A549 (cell line): ENCODE data around the gene VPS13D. TPM values are rescaled to one million over a fixed set of nuclear protein-coding genes. Genes with fewer than 3 reads are reported as not detected.

ENCODE experiments used
- ATAC-seq, 2 experiments: fragments of 200-7000 bp in 1 of 2; fragments of >200 bp in 1 of 2; cut with Nextera tagmentation in 1 of 2; cut with Tn5 transposase in 1 of 2; 3 replicates each; pipeline versions ENCODE4 v1.8.0 to v1.9.1; 2018 to 2020; ENCODE audit warnings: mild to moderate bottlenecking in 1 of 2, moderate library complexity in 1 of 2
- CTCF ChIA-PET: fragments of 300-600 bp; sonication (Branson Sonifier 250); formaldehyde crosslinking; extraction: SDS; loops from one replicate; lab custom pipeline; 2021; ENCODE audit warnings: antibody characterized with exemption, inconsistent platforms; lab: Yijun Ruan, JAX
- POLR2A ChIA-PET: fragments of 350-600 bp; formaldehyde crosslinking; extraction: SDS; loops from one replicate; lab custom pipeline; 2021; ENCODE audit warnings: antibody characterized with exemption, inconsistent platforms; lab: Yijun Ruan, JAX
- DNase-seq, 2 experiments: peaks; one replicate each; pipeline versions ENCODE4 v3.0.0 to v3.0.0-alpha.2; 2011 to 2016; ENCODE audit warnings: low read depth in 1 of 2, low spot score in 1 of 2
- FAIRE-seq: peaks from 2 replicates; lab custom pipeline; 2011; peaks lifted over from hg19 to GRCh38; lab: Jason Lieb, UNC
- H3K27ac ChIP-seq, 2 experiments: fragments of >200 bp; sonication (Bioruptor Twin); formaldehyde crosslinking; 3 replicates each; pipeline ENCODE4 v1.5.1; 2016 to 2017
- H3K4me1 ChIP-seq: fragments of >200 bp; sonication (Bioruptor Twin); formaldehyde crosslinking; 3 replicates; pipeline ENCODE4 v1.6.1; 2016
- H3K4me2 ChIP-seq: fragments of >200 bp; sonication (Bioruptor Twin); formaldehyde crosslinking; 3 replicates; pipeline ENCODE4 v1.6.1; 2016
- H3K4me3 ChIP-seq: fragments of >200 bp; sonication (Bioruptor Twin); formaldehyde crosslinking; 3 replicates; pipeline ENCODE4 v1.5.1; 2016
- H3K9me3 ChIP-seq: fragments of >200 bp; sonication (Bioruptor Twin); formaldehyde crosslinking; 3 replicates; pipeline ENCODE4 v1.6.1; 2016
- BHLHE40 ChIP-seq: IDR thresholded peaks from 2 replicates; pipeline ENCODE4 v1.6.1; 2012; ENCODE audit warnings: low read depth, low read length, inconsistent platforms
- CBX2 ChIP-seq: fragments of 200-600 bp; sonication (generic); IDR thresholded peaks from 2 replicates; pipeline ENCODE4 v1.6.1; 2016; ENCODE audit warnings: low read depth, mild to moderate bottlenecking, borderline replicate concordance
- CEBPB ChIP-seq, 2 experiments: fragments of >200 bp in 1 of 2; sonication (Bioruptor Twin) in 1 of 2; formaldehyde crosslinking in 1 of 2; IDR thresholded peaks; 2 replicates each; pipeline ENCODE4 v1.6.1; 2012 to 2016
- CHD4 ChIP-seq: fragments of 200-600 bp; sonication (generic); IDR thresholded peaks from 2 replicates; pipeline ENCODE4 v1.6.1; 2016; ENCODE audit warnings: antibody characterized with exemption, mild to moderate bottlenecking, borderline replicate concordance
- EP300 ChIP-seq, 2 experiments: fragments of >200 bp; sonication (Bioruptor Twin); formaldehyde crosslinking; IDR thresholded peaks; 2 replicates in 1 of 2; 3 replicates in 1 of 2; pipeline ENCODE4 v1.6.1; 2016 to 2017
- FOXS1 ChIP-seq: fragments of 250-450 bp; sonication (Bioruptor Pico); IDR thresholded peaks from 2 replicates; pipeline ENCODE4 v1.5.0; 2020; ENCODE audit warnings: mild to moderate bottlenecking, moderate library complexity
- HOXA7 ChIP-seq: fragments of 250-450 bp; sonication (Bioruptor Pico); IDR thresholded peaks from 2 replicates; pipeline ENCODE4 v1.5.0; 2020; ENCODE audit warnings: mild to moderate bottlenecking, moderate library complexity
- HOXB13 ChIP-seq: fragments of 250-450 bp; sonication (Bioruptor Pico); IDR thresholded peaks from 2 replicates; pipeline ENCODE4 v1.5.0; 2020; ENCODE audit warnings: low read depth, mild to moderate bottlenecking, moderate library complexity
- JUNB ChIP-seq: fragments of >200 bp; sonication (Bioruptor Twin); formaldehyde crosslinking; IDR thresholded peaks from 2 replicates; pipeline ENCODE4 v1.6.1; 2016
- KDM1A ChIP-seq: fragments of 200-600 bp; sonication (generic); IDR thresholded peaks from 2 replicates; pipeline ENCODE4 v1.6.1; 2016; ENCODE audit warnings: low read depth, mild to moderate bottlenecking
- KDM5A ChIP-seq: fragments of 200-600 bp; sonication (generic); IDR thresholded peaks from 2 replicates; pipeline ENCODE4 v1.6.1; 2016; ENCODE audit warnings: antibody characterized with exemption, mild to moderate bottlenecking
- MAFK ChIP-seq: fragments of 450-650 bp; IDR thresholded peaks from 2 replicates; pipeline ENCODE4 v1.6.1; 2014; ENCODE audit not compliant: partially characterized antibody
- MAZ ChIP-seq: fragments of 150-350 bp; IDR thresholded peaks from 2 replicates; pipeline ENCODE4 v1.6.1; 2014; ENCODE audit warnings: antibody characterized with exemption, low read depth, low read length, borderline replicate concordance
- NPAS2 ChIP-seq: fragments of 250-450 bp; sonication (Bioruptor Pico); IDR thresholded peaks from 2 replicates; pipeline ENCODE4 v1.8.0; 2022; ENCODE audit warnings: mild to moderate bottlenecking, moderate library complexity, borderline replicate concordance
- NR3C1 ChIP-seq: fragments of >200 bp; sonication (Bioruptor Twin); formaldehyde crosslinking; IDR thresholded peaks from 3 replicates; pipeline ENCODE4 v1.6.1; 2017
- RAD21 ChIP-seq, 2 experiments: fragments of >200 bp in 1 of 2; sonication (Bioruptor Twin) in 1 of 2; formaldehyde crosslinking in 1 of 2; IDR thresholded peaks in 1 of 2; conservative IDR thresholded peaks in 1 of 2; 2 replicates in 1 of 2; 3 replicates in 1 of 2; pipeline ENCODE4 v1.6.1; 2012 to 2018; ENCODE audit warnings: inconsistent platforms in 1 of 2
- RARB ChIP-seq: fragments of 250-450 bp; sonication (Bioruptor Pico); IDR thresholded peaks from 2 replicates; pipeline ENCODE4 v1.8.0; 2021; ENCODE audit warnings: mild to moderate bottlenecking, moderate library complexity
- RNF2 ChIP-seq: fragments of 200-600 bp; sonication (generic); IDR thresholded peaks from 2 replicates; pipeline ENCODE4 v1.6.1; 2016; ENCODE audit warnings: low read depth, mild to moderate bottlenecking, antibody characterized with exemption, moderate library complexity, borderline replicate concordance
- SMC3 ChIP-seq: fragments of >200 bp; sonication (Bioruptor Twin); formaldehyde crosslinking; IDR thresholded peaks from 3 replicates; pipeline ENCODE4 v1.6.1; 2018; ENCODE audit warnings: inconsistent platforms
- SREBF2 ChIP-seq: fragments of 450-650 bp; IDR thresholded peaks from 2 replicates; pipeline ENCODE4 v1.6.1; 2014; ENCODE audit warnings: mild to moderate bottlenecking, moderate library complexity
- TFCP2L1 ChIP-seq: fragments of 250-450 bp; sonication (Bioruptor Pico); IDR thresholded peaks from 2 replicates; pipeline ENCODE4 v1.5.0; 2021; ENCODE audit warnings: mild to moderate bottlenecking
- ZNF302 ChIP-seq: fragments of 250-450 bp; sonication (Bioruptor Pico); IDR thresholded peaks from 2 replicates; pipeline ENCODE4 v1.9.0; 2021; ENCODE audit warnings: inconsistent platforms, mild to moderate bottlenecking, moderate library complexity
- ZSCAN20 ChIP-seq: fragments of 250-450 bp; sonication (Bioruptor Pico); IDR thresholded peaks from 2 replicates; pipeline ENCODE4 v1.8.0; 2022; ENCODE audit warnings: mild to moderate bottlenecking, moderate library complexity
- WGBS: methylation state at CpG from one replicate; pipeline ENCODE4 v1.1.6; 2017; ENCODE audit errors: missing lambda C conversion rate; 5-methylcytosine and 5-hydroxymethylcytosine counted together
- polyA plus RNA-seq, 4 experiments: library from polyadenylated mRNA; depleted of rRNA in 3 of 4; stranded (reverse); fragments of >200 nt; fragmentation: RNase III in 1 of 4; extraction: RNeasy Plus Mini Kit Qiagen cat#74134 plus additional on column Dnase treatment in 1 of 4; gene quantifications; 2 replicates in 3 of 4; 3 replicates in 1 of 4; pipeline ENCODE4 v1.2.3, GENCODE V29; 2011 to 2017
- TF ChIP-seq, protein P1 (sequence below): IDR thresholded peaks from 2 replicates; pipeline ENCODE4 v1.6.1; 2012
- TF ChIP-seq, protein P2 (sequence below): IDR thresholded peaks from 2 replicates; pipeline ENCODE4 v1.6.1; 2012; ENCODE audit warnings: low read depth, borderline replicate concordance
- TF ChIP-seq, protein P3 (sequence below): fragments of 150-350 bp; IDR thresholded peaks from 2 replicates; pipeline ENCODE4 v1.6.1; 2014; ENCODE audit warnings: low read depth, mild to moderate bottlenecking, low read length
- TF ChIP-seq, protein P4 (sequence below): fragments of >200 bp; sonication (Bioruptor Twin); formaldehyde crosslinking; IDR thresholded peaks from 3 replicates; pipeline ENCODE4 v1.6.1; 2016
- TF ChIP-seq, protein P5 (sequence below): fragments of 200-600 bp; sonication (generic); IDR thresholded peaks from 2 replicates; pipeline ENCODE4 v1.6.1; 2016; ENCODE audit warnings: antibody characterized with exemption, mild to moderate bottlenecking, moderate library complexity
- TF ChIP-seq, protein P6 (sequence below): fragments of >200 bp; sonication (Bioruptor Twin); formaldehyde crosslinking; IDR thresholded peaks from 3 replicates; pipeline ENCODE4 v1.5.1; 2016

Gene VPS13D
- polyA plus RNA-seq, 2 of the 4 experiments (the other 2 are of a cell fraction) = 5.4 to 15.9 TPM

DNA sequence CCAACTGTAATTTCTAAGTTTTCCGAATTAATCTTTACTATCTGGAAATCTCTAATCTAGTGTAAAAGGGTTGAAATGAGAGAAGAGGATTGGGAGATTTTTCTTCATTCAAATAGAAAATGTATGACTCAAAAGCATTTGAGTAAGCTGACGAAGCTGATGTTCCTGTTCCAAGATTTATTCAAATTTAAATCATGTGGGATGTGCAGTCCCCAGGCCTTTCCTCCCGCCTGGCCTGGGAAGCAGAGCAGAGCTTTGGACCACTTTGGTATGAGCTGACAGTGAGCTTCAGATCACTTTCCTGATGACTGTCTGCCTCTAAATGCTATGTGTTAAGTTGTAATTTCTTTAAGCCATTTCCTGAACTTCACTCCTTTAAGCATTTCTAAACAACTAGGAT lies 196.2 kb downstream of the VPS13D start:
- H3K27ac ChIP-seq = peak overlapping the region in 1 of 2 experiments; percentile 17; a peak in 1 of 6 replicates
- no peak for DNase-seq
- 90% methylated on average over 3 of the region's 3 CpGs for WGBS
- no peak overlapping the region for H3K4me3 ChIP-seq
- H3K4me1 ChIP-seq = peaks cover 25% of the 10 kb centered on the region
- ChIA-PET POLR2A (no interaction called here), CTCF (no interaction called here)
- FAIRE-seq = no peak
- no peak overlapping the region for H3K4me2 ChIP-seq
- TF ChIP-seq, protein P1, sequence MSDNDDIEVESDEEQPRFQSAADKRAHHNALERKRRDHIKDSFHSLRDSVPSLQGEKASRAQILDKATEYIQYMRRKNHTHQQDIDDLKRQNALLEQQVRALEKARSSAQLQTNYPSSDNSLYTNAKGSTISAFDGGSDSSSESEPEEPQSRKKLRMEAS = no peak
- TF ChIP-seq HOXA7 (CRISPR knock-in tag) (no peak), JUNB (no peak), CHD4 (no peak), SREBF2 (no peak), MAFK (no peak), NR3C1 (no peak), EP300 (IDR thresholded peaks at IDR 0.05) (no peak), RAD21 (conservative IDR thresholded peaks at IDR 0.05 in 1 of 2, IDR thresholded peaks at IDR 0.05 in 1 of 2) (no peak), ZNF302 (no peak), NPAS2 (no peak), CBX2 (no peak)
- TF ChIP-seq, protein P2, sequence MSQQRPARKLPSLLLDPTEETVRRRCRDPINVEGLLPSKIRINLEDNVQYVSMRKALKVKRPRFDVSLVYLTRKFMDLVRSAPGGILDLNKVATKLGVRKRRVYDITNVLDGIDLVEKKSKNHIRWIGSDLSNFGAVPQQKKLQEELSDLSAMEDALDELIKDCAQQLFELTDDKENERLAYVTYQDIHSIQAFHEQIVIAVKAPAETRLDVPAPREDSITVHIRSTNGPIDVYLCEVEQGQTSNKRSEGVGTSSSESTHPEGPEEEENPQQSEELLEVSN = no peak
- ATAC-seq = no peak
- H3K9me3 ChIP-seq = no peaks in the 10 kb centered on the region

DNA sequence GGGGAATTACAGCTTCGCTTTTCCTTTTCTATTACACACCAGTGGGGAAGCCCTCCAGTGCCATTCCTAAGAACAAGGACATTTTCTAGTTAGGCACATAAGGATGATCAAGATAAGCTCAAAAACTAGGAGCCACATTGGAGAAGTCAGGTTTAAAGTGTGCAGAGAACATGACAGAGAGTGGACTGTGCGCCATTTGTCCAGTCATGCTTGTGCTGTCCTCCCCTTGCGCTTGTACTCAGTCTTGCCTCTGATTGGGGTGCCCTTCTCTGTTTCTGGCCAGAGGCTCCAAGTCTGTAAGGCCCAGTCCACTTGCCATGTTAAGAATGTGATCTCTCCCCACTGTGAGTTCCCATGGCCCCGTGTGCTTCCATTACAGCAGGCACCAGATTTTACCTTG lies 198.5 kb downstream of the VPS13D start:
- peaks cover 28% of the 10 kb centered on the region for H3K4me1 ChIP-seq
- peak overlapping the region in 1 of 2 experiments; percentile 35; a peak in 3 of 6 replicates for H3K27ac ChIP-seq
- no peak overlapping the region for H3K4me2 ChIP-seq
- CTCF ChIA-PET = no interaction called here
- TF ChIP-seq, protein P3, sequence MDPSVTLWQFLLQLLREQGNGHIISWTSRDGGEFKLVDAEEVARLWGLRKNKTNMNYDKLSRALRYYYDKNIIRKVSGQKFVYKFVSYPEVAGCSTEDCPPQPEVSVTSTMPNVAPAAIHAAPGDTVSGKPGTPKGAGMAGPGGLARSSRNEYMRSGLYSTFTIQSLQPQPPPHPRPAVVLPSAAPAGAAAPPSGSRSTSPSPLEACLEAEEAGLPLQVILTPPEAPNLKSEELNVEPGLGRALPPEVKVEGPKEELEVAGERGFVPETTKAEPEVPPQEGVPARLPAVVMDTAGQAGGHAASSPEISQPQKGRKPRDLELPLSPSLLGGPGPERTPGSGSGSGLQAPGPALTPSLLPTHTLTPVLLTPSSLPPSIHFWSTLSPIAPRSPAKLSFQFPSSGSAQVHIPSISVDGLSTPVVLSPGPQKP = no peak
- TF ChIP-seq ZNF302 = no peak
- TF ChIP-seq CEBPB (IDR thresholded peaks at IDR 0.05) = no peak
- TF ChIP-seq ZSCAN20 (CRISPR knock-in tag) = no peak
- TF ChIP-seq MAFK = no peak
- TF ChIP-seq SMC3 = no peak
- TF ChIP-seq RNF2 = no peak
- TF ChIP-seq FOXS1 (CRISPR knock-in tag) = no peak
- TF ChIP-seq SREBF2 = no peak
- TF ChIP-seq HOXB13 (CRISPR knock-in tag) = no peak
- TF ChIP-seq, protein P4, sequence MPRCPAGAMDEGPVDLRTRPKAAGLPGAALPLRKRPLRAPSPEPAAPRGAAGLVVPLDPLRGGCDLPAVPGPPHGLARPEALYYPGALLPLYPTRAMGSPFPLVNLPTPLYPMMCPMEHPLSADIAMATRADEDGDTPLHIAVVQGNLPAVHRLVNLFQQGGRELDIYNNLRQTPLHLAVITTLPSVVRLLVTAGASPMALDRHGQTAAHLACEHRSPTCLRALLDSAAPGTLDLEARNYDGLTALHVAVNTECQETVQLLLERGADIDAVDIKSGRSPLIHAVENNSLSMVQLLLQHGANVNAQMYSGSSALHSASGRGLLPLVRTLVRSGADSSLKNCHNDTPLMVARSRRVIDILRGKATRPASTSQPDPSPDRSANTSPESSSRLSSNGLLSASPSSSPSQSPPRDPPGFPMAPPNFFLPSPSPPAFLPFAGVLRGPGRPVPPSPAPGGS = no peak
- no peak for TF ChIP-seq MAZ
- TF ChIP-seq BHLHE40 = no peak
- TF ChIP-seq, protein P5, sequence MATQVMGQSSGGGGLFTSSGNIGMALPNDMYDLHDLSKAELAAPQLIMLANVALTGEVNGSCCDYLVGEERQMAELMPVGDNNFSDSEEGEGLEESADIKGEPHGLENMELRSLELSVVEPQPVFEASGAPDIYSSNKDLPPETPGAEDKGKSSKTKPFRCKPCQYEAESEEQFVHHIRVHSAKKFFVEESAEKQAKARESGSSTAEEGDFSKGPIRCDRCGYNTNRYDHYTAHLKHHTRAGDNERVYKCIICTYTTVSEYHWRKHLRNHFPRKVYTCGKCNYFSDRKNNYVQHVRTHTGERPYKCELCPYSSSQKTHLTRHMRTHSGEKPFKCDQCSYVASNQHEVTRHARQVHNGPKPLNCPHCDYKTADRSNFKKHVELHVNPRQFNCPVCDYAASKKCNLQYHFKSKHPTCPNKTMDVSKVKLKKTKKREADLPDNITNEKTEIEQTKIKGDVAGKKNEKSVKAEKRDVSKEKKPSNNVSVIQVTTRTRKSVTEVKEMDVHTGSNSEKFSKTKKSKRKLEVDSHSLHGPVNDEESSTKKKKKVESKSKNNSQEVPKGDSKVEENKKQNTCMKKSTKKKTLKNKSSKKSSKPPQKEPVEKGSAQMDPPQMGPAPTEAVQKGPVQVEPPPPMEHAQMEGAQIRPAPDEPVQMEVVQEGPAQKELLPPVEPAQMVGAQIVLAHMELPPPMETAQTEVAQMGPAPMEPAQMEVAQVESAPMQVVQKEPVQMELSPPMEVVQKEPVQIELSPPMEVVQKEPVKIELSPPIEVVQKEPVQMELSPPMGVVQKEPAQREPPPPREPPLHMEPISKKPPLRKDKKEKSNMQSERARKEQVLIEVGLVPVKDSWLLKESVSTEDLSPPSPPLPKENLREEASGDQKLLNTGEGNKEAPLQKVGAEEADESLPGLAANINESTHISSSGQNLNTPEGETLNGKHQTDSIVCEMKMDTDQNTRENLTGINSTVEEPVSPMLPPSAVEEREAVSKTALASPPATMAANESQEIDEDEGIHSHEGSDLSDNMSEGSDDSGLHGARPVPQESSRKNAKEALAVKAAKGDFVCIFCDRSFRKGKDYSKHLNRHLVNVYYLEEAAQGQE = no peak
- no peak for TF ChIP-seq RARB (CRISPR knock-in tag)
- no peak for TF ChIP-seq KDM5A
- no peak for TF ChIP-seq KDM1A
- TF ChIP-seq, protein P6, sequence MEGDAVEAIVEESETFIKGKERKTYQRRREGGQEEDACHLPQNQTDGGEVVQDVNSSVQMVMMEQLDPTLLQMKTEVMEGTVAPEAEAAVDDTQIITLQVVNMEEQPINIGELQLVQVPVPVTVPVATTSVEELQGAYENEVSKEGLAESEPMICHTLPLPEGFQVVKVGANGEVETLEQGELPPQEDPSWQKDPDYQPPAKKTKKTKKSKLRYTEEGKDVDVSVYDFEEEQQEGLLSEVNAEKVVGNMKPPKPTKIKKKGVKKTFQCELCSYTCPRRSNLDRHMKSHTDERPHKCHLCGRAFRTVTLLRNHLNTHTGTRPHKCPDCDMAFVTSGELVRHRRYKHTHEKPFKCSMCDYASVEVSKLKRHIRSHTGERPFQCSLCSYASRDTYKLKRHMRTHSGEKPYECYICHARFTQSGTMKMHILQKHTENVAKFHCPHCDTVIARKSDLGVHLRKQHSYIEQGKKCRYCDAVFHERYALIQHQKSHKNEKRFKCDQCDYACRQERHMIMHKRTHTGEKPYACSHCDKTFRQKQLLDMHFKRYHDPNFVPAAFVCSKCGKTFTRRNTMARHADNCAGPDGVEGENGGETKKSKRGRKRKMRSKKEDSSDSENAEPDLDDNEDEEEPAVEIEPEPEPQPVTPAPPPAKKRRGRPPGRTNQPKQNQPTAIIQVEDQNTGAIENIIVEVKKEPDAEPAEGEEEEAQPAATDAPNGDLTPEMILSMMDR = no peak
- TF ChIP-seq NPAS2 = no peak
- TF ChIP-seq TFCP2L1 (CRISPR knock-in tag) = no peak
- 96% methylated on average over 4 of the region's 4 CpGs for WGBS
- H3K4me3 ChIP-seq = no peak overlapping the region
- ATAC-seq = no peak
- H3K9me3 ChIP-seq = no peaks in the 10 kb centered on the region
- POLR2A ChIA-PET = no interaction called here
- DNase-seq = no peak
- FAIRE-seq = no peak
